Occipital lobe (tissue), 3 donors: ENCODE measurements around the gene BMI1. TPM values are rescaled to one million over a fixed set of nuclear protein-coding genes. Genes with fewer than 3 reads are reported as not detected.

Experiments
- DNase-seq: peaks from one replicate; lab custom pipeline; 2025; lab: John Stamatoyannopoulos, UW
- small RNA-seq: library from RNA; depleted of rRNA; stranded (forward); fragments of <200 nt; gene quantifications from one replicate; pipeline ENCODE3, GENCODE V24; 2014
- total RNA-seq: library from RNA; depleted of rRNA; stranded (reverse); fragments of >200 nt; gene quantifications from one replicate; pipeline ENCODE4 v1.2.3, GENCODE V29; 2014

BMI1 gene
- total RNA-seq, 1 donor from 2014 or later = 138 TPM

- no peak for DNase-seq
These were observed 45.5 kb downstream of the BMI1 start for GRCh38 chr10:22366435-22366703.

GRCh38 chr10:22366771-22367170 is 45.9 kb downstream of the BMI1 start:
- no peak for DNase-seq

- no peak for DNase-seq
These were observed 46.6 kb downstream of the BMI1 start for GRCh38 chr10:22367471-22367870.

GRCh38 chr10:22368402-22368801 is 47.5 kb downstream of the BMI1 start:
- no peak for DNase-seq

GRCh38 chr10:22368981-22369380 is 48.1 kb downstream of the BMI1 start:
- no peak for DNase-seq

GRCh38 chr10:22369434-22370072 is 48.7 kb downstream of the BMI1 start:
- DNase-seq = no peak

GRCh38 chr10:22370320-22370719 is 49.4 kb downstream of the BMI1 start:
- no peak for DNase-seq

GRCh38 chr10:22372298-22372697 is 51.4 kb downstream of the BMI1 start:
- no peak for DNase-seq

GRCh38 chr10:22372917-22373316 is 52.0 kb downstream of the BMI1 start:
- DNase-seq = no peak

GRCh38 chr10:22374489-22375126 is 53.7 kb downstream of the BMI1 start:
- no peak for DNase-seq

- no peak for DNase-seq
These were observed 58.2 kb downstream of the BMI1 start for GRCh38 chr10:22379059-22379458.

Small RNA genes lying within 50 kb of the gene (small RNA-seq; reads per million reads assigned to genes)
- gene AL158211.3 = not detected

Other genes with a start within 250 kb of the BMI1 start
- not detected for gene EBLN1, start 103.1 kb upstream of the BMI1 start, total RNA-seq
- gene COMMD3, start 4.7 kb upstream of the BMI1 start, total RNA-seq = 58.6 TPM
- 1.2 TPM for gene SPAG6, start 24.4 kb downstream of the BMI1 start, total RNA-seq